Esophagus muscularis mucosa (tissue), 4 donors: ENCODE data around the gene PPP1R12B.
"Not testable (repeated sequence)": the region's sequence is repeated elsewhere in the genome, so short reads cannot be mapped to it uniquely, and the experiment has no call there.

ENCODE experiments used
- CTCF ChIP-seq, 3 experiments: fragments of 200-600 bp in 2 of 3; fragments of 450-650 bp in 1 of 3; sonication (generic) in 2 of 3; IDR thresholded peaks; one replicate each; pipeline ENCODE4 v1.5.1; 2017 to 2019; ENCODE audit warnings: antibody characterized with exemption in 3 of 3, mild to moderate bottlenecking in 2 of 3, moderate library complexity in 1 of 3
- EP300 ChIP-seq: sonication (generic); formaldehyde crosslinking; IDR thresholded peaks from one replicate; pipeline ENCODE4 v1.6.1; 2017; ENCODE audit warnings: antibody characterized with exemption
- POLR2A ChIP-seq: fragments of 450-650 bp; IDR thresholded peaks from one replicate; pipeline ENCODE4 v1.6.1; 2017; ENCODE audit warnings: antibody characterized with exemption, moderate library complexity, mild to moderate bottlenecking, low read depth
- POLR2AphosphoS5 ChIP-seq, 2 donors: sonication (generic); formaldehyde crosslinking; IDR thresholded peaks; one replicate each; pipeline ENCODE4 v1.6.1; 2017; ENCODE audit warnings: antibody characterized with exemption in 2 of 2

GRCh38 chr1:202518905-202519304 lies 170.4 kb downstream of the PPP1R12B start:
- TF ChIP-seq EP300; POLR2A; CTCF (IDR thresholded peaks at IDR 0.05); POLR2AphosphoS5 (IDR thresholded peaks at IDR 0.05): not testable (repeated sequence)
